ENCODE results near the gene MPP7.

DNA sequence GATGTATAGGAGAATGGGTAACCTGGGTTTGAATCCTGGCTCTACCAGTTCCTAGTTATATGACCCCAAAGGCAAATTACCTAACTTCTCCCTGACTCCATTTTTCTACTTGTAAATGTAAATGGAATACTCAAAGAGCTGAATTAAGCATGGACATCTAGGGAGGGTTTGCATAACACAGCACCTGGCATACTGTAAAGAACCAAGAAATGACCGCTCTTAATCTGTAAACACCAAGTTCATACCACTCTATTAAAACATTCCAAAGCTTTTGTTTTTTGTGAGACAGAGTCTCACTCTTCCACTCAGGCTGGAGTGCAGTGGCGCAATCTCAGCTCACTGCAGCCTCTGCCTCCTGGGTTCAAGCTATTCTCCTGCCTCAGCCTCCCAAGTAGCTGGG lies 19.6 kb downstream of the MPP7 start:
- TF ChIP-seq, protein P1, sequence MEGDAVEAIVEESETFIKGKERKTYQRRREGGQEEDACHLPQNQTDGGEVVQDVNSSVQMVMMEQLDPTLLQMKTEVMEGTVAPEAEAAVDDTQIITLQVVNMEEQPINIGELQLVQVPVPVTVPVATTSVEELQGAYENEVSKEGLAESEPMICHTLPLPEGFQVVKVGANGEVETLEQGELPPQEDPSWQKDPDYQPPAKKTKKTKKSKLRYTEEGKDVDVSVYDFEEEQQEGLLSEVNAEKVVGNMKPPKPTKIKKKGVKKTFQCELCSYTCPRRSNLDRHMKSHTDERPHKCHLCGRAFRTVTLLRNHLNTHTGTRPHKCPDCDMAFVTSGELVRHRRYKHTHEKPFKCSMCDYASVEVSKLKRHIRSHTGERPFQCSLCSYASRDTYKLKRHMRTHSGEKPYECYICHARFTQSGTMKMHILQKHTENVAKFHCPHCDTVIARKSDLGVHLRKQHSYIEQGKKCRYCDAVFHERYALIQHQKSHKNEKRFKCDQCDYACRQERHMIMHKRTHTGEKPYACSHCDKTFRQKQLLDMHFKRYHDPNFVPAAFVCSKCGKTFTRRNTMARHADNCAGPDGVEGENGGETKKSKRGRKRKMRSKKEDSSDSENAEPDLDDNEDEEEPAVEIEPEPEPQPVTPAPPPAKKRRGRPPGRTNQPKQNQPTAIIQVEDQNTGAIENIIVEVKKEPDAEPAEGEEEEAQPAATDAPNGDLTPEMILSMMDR (conservative IDR thresholded peaks at IDR 0.05; ENCODE audit: low read depth, low read length) = no peak
- TF ChIP-seq EZH2 (IDR thresholded peaks at IDR 0.05; ENCODE audit: borderline replicate concordance, low read depth, low read length, poor library complexity, severe bottlenecking) = no peak
